NCI-H446 treated with DMSO at 0.1 percent for 48 hours (cell line): ENCODE measurements around the gene GABRG3.
"Not testable (repeated sequence)": the region's sequence is repeated elsewhere in the genome, so short reads cannot be mapped to it uniquely, and the experiment has no call there.

ENCODE experiments used
- DNase-seq: peaks from one replicate; lab custom pipeline; 2025; lab: John Stamatoyannopoulos, UW

GABRG3 gene

DNA sequence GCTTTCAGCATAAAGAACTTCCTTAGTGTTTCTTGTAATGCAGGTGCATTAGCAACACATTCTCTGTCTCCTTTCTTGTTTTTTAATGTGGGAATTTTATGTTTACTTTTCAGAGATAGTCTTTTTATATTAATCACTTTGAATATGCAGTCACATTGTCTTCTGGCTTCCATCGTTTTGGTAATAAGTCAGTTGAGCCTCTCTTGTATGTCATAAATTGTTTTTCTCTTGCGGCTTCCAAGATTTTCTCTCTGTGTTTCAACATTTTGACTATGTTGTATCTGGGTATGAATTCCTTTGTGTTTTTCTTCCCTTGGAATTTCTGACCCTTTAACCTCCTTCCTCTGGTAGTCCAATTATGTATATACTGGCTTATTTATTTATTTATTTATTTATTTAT lies 25.3 kb downstream of the GABRG3 start:
- DNase-seq, result no peak

DNA sequence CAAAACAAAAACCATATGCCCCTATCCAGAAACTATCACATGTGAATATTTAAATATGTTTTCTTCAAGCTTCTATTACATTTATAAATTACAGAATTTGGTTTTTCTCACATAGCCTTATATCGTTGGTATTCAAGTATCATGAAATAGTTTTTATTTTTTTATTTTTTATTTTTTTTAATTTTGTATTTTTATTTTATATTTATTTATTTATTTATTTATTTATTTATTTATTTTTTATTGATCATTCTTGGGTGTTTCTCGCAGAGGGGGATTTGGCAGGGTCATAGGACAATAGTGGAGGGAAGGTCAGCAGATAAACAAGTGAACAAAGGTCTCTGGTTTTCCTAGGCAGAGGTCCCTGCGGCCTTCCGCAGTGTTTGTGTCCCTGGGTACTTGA lies 32.0 kb downstream of the GABRG3 start:
- not testable (repeated sequence) for DNase-seq

DNA sequence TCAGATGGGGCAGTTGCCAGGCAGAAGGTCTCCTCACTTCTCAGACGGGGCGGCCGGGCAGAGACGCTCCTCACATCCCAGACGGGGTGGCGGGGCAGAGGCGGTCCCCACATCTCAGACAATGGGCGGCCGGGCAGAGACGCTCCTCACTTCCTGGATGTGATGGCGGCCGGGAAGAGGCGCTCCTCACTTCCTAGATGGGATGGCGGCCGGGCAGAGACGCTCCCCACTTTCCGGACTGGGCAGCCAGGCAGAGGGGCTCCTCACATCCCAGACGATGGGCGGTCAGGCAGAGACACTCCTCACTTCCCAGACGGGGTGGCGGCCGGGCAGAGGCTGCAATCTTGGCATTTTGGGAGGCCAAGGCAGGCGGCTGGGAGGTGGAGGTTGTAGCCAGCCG lies 33.2 kb downstream of the GABRG3 start:
- DNase-seq, result not testable (repeated sequence)

DNA sequence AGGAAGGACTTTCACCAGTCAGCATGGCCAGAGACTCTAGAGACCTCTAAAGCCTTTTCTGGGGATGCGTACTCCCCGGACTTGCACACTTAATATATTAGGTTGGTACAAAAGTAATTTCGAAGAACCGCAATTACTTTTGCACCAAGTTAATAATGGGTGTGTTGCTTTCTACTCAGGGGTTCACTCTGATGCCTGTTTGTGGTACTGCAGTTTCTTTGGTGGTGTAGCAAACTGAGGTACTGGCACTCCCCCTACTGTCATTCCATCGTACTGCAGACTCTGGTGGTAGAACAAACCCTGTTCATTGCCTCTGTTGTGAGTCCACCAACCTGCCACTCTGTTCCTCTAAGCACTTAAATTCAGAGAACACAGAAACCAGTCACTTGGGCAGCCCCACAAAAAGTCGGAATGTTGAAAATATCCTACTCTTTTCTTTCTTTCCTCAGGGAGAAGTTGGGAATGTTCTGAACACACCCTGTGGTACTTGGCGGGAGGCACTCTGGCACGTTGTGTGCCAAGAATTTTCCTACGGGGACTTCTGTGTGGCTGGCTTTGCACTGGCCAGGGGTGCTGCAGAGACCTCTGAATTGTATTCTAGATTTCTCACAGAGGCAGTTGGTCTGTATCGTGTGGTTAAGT lies 46.3 kb downstream of the GABRG3 start:
- peak; percentile 26 for DNase-seq

DNA sequence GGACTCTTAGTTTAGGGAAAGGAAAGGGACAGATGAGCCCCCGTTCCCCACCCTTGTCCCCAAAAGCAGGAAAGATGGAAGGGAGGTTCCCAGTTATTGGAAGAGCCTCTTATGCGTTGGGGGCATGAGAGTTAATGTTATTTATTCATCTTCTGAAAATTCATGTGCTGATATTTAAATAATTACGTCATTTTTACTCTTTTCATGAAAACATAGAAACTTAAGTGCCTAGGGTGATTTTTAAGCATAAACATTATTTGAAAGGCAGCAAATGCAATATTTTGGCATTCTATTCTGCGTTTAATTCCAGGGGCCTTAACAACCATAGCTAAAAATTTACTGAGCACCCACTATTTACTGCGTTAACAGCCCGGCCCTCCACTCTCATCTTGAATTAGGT lies 48.7 kb downstream of the GABRG3 start:
- DNase-seq, result no peak

DNA sequence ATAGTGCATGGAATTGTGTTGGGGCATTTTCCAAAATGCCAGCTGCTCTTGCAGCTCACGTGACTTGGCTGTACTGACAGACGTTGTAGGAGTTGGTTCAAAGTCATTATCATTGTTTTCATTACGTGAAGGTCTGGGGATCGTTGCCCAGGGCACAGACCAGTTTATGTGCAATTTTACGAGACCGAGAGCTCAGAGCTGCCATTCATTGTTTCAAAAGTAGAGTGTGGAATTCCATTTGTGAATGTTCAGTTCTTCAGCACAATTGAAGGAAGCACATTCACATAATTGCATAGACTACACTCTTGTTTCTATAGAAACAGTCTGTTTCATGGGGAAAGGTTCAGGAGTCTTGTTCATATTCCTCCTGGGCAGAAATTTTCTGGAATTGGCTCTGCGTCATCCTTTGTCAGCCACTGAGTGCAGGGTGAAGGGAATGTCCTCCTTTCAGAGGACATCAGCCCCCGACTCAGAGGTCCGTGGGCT lies 54.5 kb downstream of the GABRG3 start:
- no peak for DNase-seq

DNA sequence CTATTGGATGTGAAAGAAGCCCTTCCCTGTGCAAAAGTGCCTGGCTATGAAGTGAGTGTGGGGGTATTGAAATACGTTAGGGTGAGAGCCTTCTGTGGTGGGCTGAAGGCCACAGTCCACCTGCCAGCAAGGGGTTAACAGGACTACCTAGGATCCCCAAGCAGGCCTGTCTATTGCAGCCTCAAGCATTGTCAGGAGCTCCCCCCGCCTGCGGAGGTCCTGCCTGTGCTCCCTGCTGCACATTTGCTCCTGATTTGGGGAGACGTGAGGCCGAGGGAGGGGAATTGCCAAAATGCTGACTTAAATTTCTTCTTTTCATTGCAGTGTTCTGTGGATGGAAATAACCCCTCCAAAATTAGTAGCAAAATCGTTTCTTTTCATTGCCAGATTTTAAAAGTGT lies 56.2 kb downstream of the GABRG3 start:
- DNase-seq, result no peak

DNA sequence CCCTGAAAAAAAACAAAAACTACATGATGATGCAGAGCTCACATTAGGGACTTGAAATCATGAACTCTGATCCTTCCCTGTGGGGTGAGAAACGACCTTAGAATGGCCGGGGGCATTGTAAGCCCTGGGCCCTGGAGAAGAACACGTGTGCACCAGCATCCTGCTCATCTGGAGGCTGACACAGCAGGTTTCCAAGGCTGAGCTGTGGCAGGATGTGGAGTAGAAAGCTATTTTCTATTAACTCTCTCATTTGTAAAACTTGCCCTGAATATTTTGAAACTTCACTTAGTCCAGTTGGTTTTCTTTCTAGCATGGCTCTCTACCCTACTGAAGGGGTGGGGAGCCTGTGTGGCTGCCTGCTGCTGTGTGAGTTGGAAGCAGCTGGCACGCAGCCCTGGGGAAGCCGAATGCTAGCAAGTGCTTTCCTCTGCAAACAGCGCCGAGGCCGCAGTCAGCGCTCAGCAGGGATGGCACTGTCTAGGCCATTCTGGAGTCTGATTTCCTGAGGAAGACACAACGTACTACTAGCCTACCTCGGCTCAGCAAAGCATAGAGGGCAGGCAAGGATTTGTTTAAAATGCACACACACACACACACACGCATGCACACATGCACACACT lies 58.0 kb downstream of the GABRG3 start:
- DNase-seq, result no peak

DNA sequence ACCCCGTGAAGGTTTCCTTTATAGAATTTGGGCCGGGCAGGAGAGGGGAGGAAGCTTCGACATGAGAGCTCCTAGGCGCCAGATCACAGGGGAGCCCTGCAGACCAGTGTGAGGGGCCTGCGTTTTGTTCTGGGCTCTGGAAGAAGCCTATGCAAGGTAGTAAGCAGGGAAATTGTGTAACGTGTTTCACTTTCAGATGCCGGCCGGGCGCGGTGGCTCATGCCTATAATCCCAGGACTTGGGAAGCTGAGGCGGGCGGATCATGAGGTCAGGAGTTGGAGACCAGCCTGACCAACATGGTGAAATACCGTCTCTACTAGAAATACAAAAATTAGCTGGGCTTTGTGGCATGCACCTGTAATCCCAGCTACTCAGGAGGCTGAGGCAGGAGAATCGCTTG lies 65.2 kb downstream of the GABRG3 start:
- no peak for DNase-seq

DNA sequence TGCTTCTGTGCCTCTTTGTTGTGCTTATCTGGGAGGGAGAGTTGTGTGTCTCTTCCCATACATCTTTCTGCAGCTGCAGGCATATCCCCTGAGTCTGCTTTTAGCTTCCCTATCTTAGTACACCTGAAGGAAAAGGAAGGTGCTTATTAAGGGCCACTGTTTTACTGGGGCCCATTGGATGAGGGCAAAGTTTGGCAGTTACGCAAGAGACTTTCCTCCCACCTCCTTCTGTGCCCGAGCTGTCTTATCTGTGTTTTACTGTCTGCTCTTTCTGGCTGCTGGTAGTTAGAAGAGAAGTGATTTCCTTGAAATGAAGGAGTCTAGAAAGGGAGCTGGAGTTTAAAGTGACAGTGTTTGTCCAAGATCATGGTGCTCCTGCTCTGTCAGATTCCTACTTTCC lies 66.5 kb downstream of the GABRG3 start:
- DNase-seq, result no peak

DNA sequence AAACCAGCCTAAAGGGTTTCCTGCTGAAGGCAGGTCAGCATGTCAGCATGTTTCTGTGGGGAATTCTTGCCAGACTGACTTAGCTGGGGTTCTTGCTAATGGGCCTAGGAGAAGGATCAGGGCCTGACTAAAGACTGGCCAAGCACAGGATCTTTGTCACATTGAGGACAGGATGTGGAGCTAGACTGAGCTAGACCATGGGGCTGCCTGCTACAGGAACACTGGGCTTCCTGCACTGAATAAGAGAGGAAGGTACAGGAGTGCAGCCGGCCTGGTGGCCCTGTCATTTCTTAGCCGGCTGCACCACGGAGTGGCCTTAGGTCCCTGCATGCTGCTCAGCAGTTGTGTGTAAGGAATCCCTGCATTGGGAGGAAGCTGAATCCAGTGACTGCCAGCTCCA lies 68.2 kb downstream of the GABRG3 start:
- no peak for DNase-seq

DNA sequence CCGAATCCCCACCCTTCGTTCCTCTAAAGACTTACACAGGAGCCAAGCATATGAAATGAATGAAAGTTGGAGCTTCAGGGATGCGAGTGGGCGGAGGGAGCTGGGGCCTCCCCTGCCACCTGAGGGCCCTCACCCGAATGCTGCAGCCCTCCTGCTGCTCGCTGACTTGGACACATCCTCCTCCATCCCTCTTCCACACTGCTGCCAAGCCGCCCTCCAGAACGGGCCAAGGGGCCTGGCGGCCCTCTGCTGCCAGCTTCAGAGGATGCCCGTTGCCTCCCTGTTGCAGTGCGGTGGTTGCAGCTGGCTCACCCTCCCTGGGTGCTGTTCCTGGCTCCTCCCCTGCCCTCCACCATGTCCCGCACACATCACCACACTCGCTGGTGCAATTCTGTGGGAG lies 71.2 kb downstream of the GABRG3 start:
- DNase-seq, result no peak

DNA sequence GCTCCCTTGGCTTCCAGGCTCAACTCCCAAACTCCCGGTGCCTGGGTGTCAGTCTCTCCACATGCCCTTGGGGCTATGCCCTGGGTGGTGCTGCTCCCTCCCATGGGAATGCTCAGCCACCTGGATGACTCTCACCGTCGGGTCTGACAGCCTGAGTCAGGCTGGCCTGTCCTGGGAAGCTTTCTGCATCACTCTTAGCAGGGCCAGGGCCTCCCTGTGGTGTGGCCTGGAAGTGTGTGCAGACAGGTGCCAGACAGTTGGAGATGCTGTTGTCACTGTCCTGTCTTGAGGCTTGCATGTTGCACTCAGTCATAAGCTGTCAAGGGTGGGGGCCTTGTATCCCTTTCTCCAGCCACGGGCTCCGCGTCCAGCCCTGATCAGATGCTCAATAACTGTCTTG lies 71.7 kb downstream of the GABRG3 start:
- no peak for DNase-seq

DNA sequence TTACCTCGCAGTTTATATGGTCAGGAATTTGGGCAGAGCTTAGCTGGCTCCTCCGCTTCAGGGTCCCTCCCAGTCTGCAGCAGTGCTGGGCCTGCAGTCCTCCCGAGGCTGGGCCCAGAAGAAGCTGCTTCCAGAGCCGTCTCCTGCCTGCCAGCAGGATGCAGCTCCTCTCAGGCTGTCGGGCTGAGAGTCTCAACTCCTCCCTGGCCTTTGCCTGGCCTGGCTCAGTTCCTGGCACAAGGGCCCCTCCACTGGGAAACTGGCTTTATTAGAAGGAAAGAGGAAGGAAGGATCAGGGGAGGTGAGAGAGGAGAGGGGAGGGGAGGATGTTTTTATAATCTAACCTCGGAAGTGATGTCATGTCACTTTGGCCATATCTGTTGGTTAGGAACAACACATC lies 72.8 kb downstream of the GABRG3 start:
- no peak for DNase-seq

DNA sequence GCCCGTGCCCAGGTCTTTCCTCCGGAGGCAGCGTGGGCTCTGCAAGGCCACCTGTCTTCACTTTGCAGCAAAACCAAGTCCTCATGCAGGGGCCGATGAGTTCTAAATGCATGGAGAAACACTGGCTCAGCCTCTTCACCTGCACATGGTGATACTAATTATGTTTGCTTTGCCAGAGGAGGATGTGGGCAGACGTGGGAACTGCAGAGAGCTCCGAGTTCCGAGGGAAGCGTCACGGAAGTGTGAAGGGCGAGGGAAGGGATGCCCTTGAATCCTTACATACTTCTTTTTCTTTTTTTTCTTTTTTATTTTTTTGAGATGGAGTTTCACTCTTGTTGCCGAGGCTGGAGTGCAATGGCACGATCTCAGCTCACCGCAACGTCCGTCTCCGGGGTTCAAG lies 74.8 kb downstream of the GABRG3 start:
- no peak for DNase-seq

DNA sequence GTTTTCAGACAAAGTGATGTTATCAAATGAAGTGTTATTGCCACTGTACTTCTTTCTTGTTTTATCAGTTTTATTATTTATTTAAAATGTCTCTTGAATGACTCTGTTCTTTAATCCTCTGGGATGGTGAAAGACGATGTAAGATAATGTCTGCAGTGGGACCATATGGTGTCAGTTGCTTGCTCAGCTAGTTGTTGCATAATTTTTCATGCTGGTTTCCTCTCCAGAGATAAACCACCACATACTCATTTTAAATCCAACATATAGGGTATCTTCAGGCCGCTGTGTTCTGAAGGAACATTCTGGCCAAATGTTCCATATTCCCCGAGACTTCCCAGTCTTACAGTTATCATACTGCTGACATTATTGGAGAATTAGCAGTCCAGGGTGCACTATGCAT lies 75.9 kb downstream of the GABRG3 start:
- DNase-seq, result no peak

DNA sequence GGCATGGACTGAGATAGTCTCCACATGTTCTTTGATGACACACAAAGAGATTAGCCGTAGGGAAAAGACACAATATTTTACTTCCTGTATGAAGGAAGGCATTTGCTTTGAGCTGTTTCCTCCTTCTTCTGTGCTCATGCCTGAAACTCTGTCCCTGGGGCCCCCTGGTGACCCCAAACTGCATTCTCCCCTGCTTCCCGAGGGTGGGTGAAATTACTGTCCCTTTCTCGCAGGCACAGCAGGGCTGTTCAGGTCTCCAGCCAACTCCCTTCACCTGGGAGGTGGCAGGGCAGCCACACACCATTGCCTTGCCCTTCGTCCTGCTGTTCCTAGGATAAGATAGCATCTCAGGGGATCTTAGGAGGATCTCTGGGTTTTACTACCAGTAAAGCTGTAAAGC lies 79.2 kb downstream of the GABRG3 start:
- no peak for DNase-seq

DNA sequence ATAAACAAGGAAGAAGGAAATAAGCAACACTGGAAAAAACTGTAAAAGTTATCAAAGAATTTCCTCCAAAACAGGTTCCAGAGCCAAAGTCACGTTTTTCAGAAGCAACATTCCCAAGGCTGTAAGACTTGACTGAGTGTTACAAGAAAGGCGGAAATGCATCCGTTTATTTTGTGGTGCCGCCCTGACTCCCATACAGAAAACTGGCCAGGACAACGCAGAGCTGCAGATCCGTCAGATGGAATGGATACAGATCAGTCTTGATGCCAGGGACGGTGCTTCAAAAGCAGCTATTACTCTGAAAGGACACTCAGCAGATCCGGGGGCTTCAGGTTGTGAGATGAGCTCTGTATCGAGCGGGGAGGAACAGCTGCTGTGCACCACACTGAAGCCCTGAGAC lies 83.4 kb downstream of the GABRG3 start:
- DNase-seq, result no peak

DNA sequence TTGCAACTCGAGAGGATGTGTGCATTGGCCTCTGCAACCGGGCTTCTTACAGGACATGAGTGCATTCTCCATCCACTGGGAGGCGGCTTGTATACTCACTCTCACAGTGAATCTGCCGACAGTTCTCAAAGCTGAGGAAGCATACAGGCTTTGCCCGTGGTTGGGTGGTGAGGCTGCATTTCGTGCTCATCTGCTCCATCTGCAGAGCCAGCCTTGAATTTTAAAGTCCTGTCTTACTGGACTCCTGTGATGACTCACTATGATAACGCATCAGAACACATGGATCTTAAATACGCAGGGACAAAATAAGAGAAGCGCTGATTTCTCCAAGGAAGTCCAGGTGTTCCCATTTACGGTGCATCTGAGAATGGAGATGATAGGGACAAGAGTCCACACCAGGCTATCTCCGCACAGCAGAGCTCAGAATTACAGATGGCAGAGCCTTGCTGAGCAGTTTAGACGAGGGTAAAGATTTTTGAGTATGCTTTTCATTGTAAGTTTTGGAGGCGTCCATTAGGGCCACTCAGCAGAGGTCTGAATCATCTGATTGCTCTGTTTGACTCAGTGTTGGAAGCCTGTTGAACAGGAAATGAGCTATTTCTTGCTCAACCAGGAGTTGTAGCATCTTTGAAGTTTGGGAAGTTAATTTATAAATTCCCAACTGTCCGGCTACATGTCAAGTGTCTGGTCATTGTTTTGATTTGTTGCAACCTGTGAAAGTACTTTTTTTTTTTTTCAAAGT lies 87.1 kb downstream of the GABRG3 start:
- DNase-seq, result no peak

DNA sequence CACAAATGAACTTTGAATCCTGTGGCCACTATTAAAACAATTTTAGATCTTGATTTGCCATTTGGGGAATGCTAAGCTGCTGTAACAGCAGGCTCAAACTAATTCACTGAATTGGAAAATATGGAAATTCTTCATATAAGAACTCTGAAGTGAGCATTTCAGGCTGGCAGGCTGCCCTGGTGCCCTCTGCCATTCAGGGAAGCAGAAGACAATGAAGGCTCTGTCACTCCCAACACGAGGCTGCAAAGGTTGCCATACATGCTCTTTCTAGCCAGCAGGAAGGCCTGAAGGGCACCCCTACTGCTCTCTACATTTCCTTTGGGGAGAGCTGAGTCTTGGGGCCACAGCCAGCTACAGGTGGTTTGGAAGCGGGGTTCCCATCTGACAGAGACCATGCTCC lies 88.0 kb downstream of the GABRG3 start:
- DNase-seq, result no peak

DNA sequence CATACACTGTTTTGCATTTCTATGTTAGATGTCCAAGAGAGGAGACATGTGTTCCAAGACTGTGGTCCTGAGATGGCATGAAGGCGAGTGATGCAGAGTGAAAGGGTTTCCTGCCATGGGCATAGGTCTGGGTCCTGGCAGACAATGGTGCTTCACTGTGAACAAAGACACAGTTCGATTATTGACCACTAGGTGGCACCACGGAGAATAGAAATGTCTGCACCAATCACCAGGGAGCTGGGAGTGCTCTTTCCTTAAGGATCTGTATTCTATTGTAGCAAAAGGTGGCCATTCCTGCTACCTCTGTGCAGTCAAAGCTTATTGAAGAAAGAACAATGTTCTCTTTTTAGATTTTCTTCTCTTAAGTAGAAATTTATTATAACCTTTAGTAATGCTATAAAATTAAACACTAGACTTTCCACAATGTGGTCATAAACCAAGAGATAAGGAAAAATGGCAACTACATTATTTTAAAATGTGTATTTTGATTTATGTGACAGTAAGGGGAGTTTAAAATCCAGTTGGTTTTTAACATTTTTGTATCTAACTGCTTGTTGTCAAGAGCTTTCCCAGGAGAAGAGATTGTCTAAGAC lies 88.7 kb downstream of the GABRG3 start:
- peak; percentile 2 for DNase-seq

DNA sequence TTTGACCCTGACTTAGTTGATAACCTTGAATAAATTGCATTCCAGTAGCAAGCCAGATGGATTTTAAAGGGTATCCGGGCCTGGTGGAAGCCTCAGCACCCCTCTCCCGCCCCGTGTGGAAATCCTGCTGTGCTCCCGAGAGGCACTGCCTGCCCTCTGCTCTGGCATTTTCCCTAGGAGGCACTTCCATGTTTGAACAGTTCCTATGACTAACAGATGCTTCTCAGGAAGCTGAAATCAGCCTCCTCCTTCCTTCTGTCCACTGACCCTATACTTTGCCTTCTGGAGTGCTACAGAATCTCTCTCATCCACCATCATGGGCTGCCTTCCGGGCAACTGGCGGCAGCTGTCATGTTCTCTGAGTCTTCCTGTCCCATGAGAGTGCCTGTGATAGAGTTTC lies 90.8 kb downstream of the GABRG3 start:
- no peak for DNase-seq

DNA sequence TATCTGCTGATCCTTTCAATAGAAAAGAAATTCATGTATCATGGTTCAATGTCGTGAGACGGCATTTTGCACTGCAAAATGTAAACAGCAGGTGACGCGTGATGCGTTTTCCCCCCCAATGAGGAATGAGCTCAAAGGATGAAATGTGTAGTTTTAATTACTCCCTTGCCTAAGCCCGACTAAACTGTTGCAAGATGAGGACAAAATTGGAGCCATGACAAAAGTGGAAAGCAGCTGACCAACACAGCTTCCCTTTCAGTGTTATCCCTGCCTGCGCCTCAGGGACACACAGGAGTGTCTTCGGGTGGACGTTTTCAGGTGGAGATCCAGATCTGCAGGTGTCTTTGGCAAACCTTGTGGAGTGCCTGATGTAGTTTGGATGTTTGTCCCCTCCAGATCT lies 92.0 kb downstream of the GABRG3 start:
- no peak for DNase-seq
